ENCODE results near the gene RASSF10. TPM values are rescaled to one million over a fixed set of nuclear protein-coding genes. Genes with fewer than 3 reads are reported as not detected.

RASSF10 gene
- total RNA-seq, 1 experiment from 2014 or later = 2.4 TPM

- no peak overlapping the region for H2AFZ ChIP-seq (ENCODE audit: low read length)
- peaks cover 10% of the 10 kb centered on the region for H3K27me3 Mint-ChIP-seq (ENCODE audit: low read depth)
- H2BK20ac ChIP-seq (ENCODE audit: low read depth, low read length, poor library complexity, severe bottlenecking) = no peak overlapping the region
- no peaks in the 10 kb centered on the region for H4K20me1 ChIP-seq (ENCODE audit: control insufficient read depth, insufficient read depth, insufficient read length)
- no peak overlapping the region for H3K14ac ChIP-seq (ENCODE audit: insufficient read depth, low read length)
- H3K9me3 ChIP-seq (ENCODE audit: control insufficient read depth, low read depth, low read length) = no peaks in the 10 kb centered on the region
- no peaks in the 10 kb centered on the region for H3K79me1 ChIP-seq (ENCODE audit: insufficient read depth, low read depth, low read length, poor library complexity, severe bottlenecking)
- no peak overlapping the region for H4K8ac ChIP-seq (replicated peaks; ENCODE audit: insufficient read length, low read depth, low read length)
- H2BK12ac ChIP-seq (ENCODE audit: insufficient read length, low read depth, low read length) = no peak overlapping the region
- H2BK5ac ChIP-seq (ENCODE audit: insufficient read length, low read length) = no peak overlapping the region
- no peaks in the 10 kb centered on the region for H3K4me1 ChIP-seq (ENCODE audit: insufficient read depth, low read length)
- no peaks in the 10 kb centered on the region for H3K9me3 Mint-ChIP-seq
- no peak overlapping the region for H3T11ph ChIP-seq (ENCODE audit: low read length)
- no peak overlapping the region for H4K5ac ChIP-seq (ENCODE audit: insufficient read length, low read depth, low read length)
- no peaks in the 10 kb centered on the region for H3K36me3 Mint-ChIP-seq (ENCODE audit: insufficient read depth in 1 of 3, low read depth in 3 of 3)
- TF ChIP-seq, protein P1, sequence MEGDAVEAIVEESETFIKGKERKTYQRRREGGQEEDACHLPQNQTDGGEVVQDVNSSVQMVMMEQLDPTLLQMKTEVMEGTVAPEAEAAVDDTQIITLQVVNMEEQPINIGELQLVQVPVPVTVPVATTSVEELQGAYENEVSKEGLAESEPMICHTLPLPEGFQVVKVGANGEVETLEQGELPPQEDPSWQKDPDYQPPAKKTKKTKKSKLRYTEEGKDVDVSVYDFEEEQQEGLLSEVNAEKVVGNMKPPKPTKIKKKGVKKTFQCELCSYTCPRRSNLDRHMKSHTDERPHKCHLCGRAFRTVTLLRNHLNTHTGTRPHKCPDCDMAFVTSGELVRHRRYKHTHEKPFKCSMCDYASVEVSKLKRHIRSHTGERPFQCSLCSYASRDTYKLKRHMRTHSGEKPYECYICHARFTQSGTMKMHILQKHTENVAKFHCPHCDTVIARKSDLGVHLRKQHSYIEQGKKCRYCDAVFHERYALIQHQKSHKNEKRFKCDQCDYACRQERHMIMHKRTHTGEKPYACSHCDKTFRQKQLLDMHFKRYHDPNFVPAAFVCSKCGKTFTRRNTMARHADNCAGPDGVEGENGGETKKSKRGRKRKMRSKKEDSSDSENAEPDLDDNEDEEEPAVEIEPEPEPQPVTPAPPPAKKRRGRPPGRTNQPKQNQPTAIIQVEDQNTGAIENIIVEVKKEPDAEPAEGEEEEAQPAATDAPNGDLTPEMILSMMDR (conservative IDR thresholded peaks at IDR 0.05) = no peak
- no peak overlapping the region for H3K18ac ChIP-seq (ENCODE audit: insufficient read length, low read depth, low read length)
- no peak overlapping the region for H3K23ac ChIP-seq (ENCODE audit: insufficient read length, low read depth, low read length)
- H2AK5ac ChIP-seq (ENCODE audit: insufficient read length, low read length) = no peak overlapping the region
- H3K27ac Mint-ChIP-seq = no peak overlapping the region
- no CpG with 5 or more reads among the region's 8 CpGs for WGBS (ENCODE audit: extremely low coverage, insufficient read length, low lambda C conversion rate)
- H2BK120ac ChIP-seq (ENCODE audit: low read depth, low read length, poor library complexity, severe bottlenecking) = no peak overlapping the region
- no peaks in the 10 kb centered on the region for H3K27me3 ChIP-seq (ENCODE audit: insufficient read depth, low read length)
- no peak overlapping the region for H3K4me2 ChIP-seq (ENCODE audit: insufficient read depth, insufficient read length, low read length)
- H3K9ac ChIP-seq (ENCODE audit: extremely low read depth, insufficient read length, low read length) = no peak overlapping the region
- no peak overlapping the region for H4K91ac ChIP-seq (ENCODE audit: insufficient read length, low read depth, low read length)
- H3K79me2 ChIP-seq (ENCODE audit: insufficient read depth, low read length) = no peaks in the 10 kb centered on the region
- H3K27ac ChIP-seq (ENCODE audit: insufficient read length, low read depth, low read length) = no peak overlapping the region
- no peaks in the 10 kb centered on the region for H3K23me2 ChIP-seq (ENCODE audit: insufficient read length, low read depth, low read length, poor library complexity, severe bottlenecking)
- H3K56ac ChIP-seq (ENCODE audit: insufficient read length, low read depth, low read length) = no peak overlapping the region
- H3K4ac ChIP-seq (ENCODE audit: low read depth, low read length) = no peak overlapping the region
- no peak overlapping the region for H3K4me3 Mint-ChIP-seq
- H2BK15ac ChIP-seq (ENCODE audit: low read depth, low read length) = no peak overlapping the region
- H3K4me1 Mint-ChIP-seq = peaks cover 6 to 15% of the 10 kb centered on the region in 2 experiments; a peak in 3 of 4 replicates
- no peak for DNase-seq
Measured at GRCh38 chr11:12986194-12986898, 22.8 kb upstream of the RASSF10 start.

Data from H9 (cell line).